Heart right ventricle (tissue), 16 donors: ENCODE results near the gene CAPN9. TPM values are rescaled to one million over a fixed set of nuclear protein-coding genes. Genes with fewer than 3 reads are reported as not detected.
A peak's percentile ranks its signal among the peaks of the same experiment; 100 is the strongest.

Source experiments
- ATAC-seq, 8 donors: fragments of 200-7000 bp; cut with Tn5 transposase; one replicate each; pipeline ENCODE4 v1.9.1; 2020; ENCODE audit warnings: mild to moderate bottlenecking in 8 of 8, moderate library complexity in 8 of 8, moderate number of reproducible peaks in 1 of 8
- DNase-seq, 2 donors: peaks; one replicate each; pipeline ENCODE4 v3.0.0-alpha.2; 2020
- H3K27ac ChIP-seq, 10 donors: fragments of 200-600 bp; sonication (generic) in 2 of 10; one replicate each; pipeline versions ENCODE4 v1.5.0 to v1.8.0; 2020 to 2022; ENCODE audit warnings: mild to moderate bottlenecking in 3 of 10
- H3K27me3 ChIP-seq, 7 donors: fragments of 200-600 bp; one replicate each; pipeline ENCODE4 v1.8.0; 2021 to 2022; ENCODE audit warnings: mild to moderate bottlenecking in 2 of 7
- H3K36me3 ChIP-seq, 9 donors: fragments of 200-600 bp; sonication (generic) in 1 of 9; one replicate each; pipeline versions ENCODE4 v1.5.0 to v1.8.0; 2020 to 2022; ENCODE audit warnings: mild to moderate bottlenecking in 2 of 9
- H3K4me1 ChIP-seq, 9 donors: fragments of 200-600 bp; sonication (generic) in 1 of 9; one replicate each; pipeline versions ENCODE4 v1.5.0 to v1.8.0; 2020 to 2022; ENCODE audit warnings: mild to moderate bottlenecking in 4 of 9
- H3K4me3 ChIP-seq, 10 donors: fragments of 200-600 bp; sonication (generic) in 2 of 10; one replicate each; pipeline versions ENCODE4 v1.5.0 to v1.8.0; 2020 to 2022; ENCODE audit warnings: mild to moderate bottlenecking in 7 of 10, moderate library complexity in 2 of 10
- H3K9me3 ChIP-seq, 11 donors: fragments of 200-600 bp in 10 of 11; sonication (generic) in 2 of 11; one replicate each; pipeline versions ENCODE4 v1.5.0 to v1.8.0; 2013 to 2022; ENCODE audit warnings: mild to moderate bottlenecking in 2 of 11, control low read depth in 1 of 11, moderate library complexity in 1 of 11
- WGBS, 2 donors: extraction: QIAGEN DNeasy Blood & Tissue Kit; methylation state at CpG; one replicate each; pipeline ENCODE4 v1.1.7; 2013; ENCODE audit warnings: inconsistent platforms in 1 of 2; 5-methylcytosine and 5-hydroxymethylcytosine counted together
- intact Hi-C, 10 donors: fragments of 100-400 bp; cut with DNase I; formaldehyde crosslinking; loops; one replicate each; pipeline versions ENCODE4 v1.11.1 to v1.14.2; 2022
- polyA plus RNA-seq, 2 donors: library from polyadenylated mRNA; stranded (reverse); fragments of 200-250 nt; gene quantifications; one replicate each; pipeline ENCODE4 v1.2.3, GENCODE V29; 2013
- total RNA-seq, 10 donors: library from RNA; stranded (reverse); fragmentation: NEBNext Ultra II Directional in 3 of 10; extraction: Animal tissue kit (Norgen Biotek cat#: 25700) in 3 of 10; gene quantifications; one replicate each; pipeline versions ENCODE4 v1.2.1 to v1.2.4, GENCODE V29; 2021 to 2023
- TF ChIP-seq, protein P1 (sequence below), 9 donors: fragments of 200-600 bp; sonication (generic) in 2 of 9; IDR thresholded peaks; one replicate each; pipeline versions ENCODE4 v1.5.0 to v1.8.0; 2021 to 2022; ENCODE audit warnings: antibody characterized with exemption in 9 of 9, mild to moderate bottlenecking in 5 of 9, moderate library complexity in 1 of 9
- donor health status: Arrhythmogenic right ventricular cardiomyopathy.
- donor health status: ischemic (EF 13 %, LVEDD 7.1; RV severe dilation, severe dysfunction).
- donor health status: healthy with polysubstance abuse.
- donor health status: DM: no; HTN: yes; CAD: no.
- donor health status: DM: no; HTN: no; CAD: no.
- donor health status: ischemic (EF 25% LVEDD 6.9; RV normal size, moderate dysfunction).
- donor health status: ischemic (EF 25% LVEDD 5.7; RV mildly dilated, moderate dysfunction).
- donor health status: healthy.
- donor health status: DM: yes; HTN: yes; CAD: no.
- donor health status: Ischemic cardiomyopathy.
- donor health status: ischemic (EF 35%, LVEDD 5.7; RV mildly dilated, moderate dysfunction).
- donor health status: nonischemic (EF 11% LVEDD 7.7; RV severe dilation, severe dysfunction).
- donor health status: DM: yes; HTN: yes; CAD: no.
- donor health status: PGD.
- donor health status: ischemic (EF 29% LVEDD 5.4; RV normal size, mild dysfunction).
- donor health status: nonischemic (EF 23%, LVEDD 6.1; RV moderate dilation, normal function).

The CAPN9 gene
- total and polyA plus RNA-seq, 12 donors = 0.22 to 0.25 (median 0.24) TPM; not detected in 9

DNA sequence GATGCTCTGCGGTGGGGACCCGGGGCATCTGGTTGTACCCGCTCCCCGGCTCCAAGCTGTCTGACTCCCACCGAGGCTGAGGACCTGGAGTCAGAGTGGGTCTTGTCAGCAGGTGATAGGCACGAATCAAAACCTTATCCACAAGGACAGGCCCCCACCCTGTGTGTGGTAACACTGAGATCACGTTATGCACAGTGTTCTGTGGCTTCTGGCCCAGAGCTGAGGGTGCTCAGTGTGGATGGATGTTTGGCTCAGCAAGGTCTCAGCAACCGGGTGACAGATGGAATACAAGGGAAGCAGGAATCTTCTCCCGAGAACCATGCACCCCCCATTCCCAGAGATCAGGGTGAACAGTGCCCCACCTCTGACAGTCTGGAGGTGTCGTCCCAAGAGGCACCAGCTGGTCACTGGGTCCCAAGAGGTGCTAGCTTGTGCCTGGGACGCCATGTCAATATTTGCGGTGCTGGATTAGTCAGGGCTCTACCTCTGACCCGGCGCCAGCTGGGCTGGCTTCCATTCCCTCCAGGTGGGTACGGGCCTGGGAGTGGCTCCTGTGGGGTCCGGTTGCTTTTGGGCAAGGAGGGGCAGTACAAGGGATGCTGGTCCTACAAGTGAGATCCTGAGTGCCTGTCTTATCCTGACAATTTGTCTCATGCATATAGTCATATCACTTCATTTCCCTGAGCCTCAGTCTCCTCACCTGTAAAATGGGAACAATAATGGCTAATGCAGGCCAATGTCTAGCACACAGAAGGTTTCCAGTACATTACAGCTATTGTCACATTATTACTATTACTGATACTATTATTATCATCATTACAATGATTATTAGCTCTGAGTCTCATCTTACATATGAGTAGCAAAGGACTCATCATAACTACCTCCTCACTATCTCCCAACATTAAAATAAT, 957 bp downstream of the CAPN9 start:
- Histone ChIP-seq H3K27me3 (no peaks in the 10 kb centered on the region), H3K9me3 (no peaks in the 10 kb centered on the region), H3K36me3 (no peaks in the 10 kb centered on the region), H3K4me3 (no peak overlapping the region), H3K4me1 (peaks cover 0 to 7% (median under 1%) of the 10 kb centered on the region in 9 donors), H3K27ac (no peak overlapping the region)
- TF ChIP-seq, protein P1, sequence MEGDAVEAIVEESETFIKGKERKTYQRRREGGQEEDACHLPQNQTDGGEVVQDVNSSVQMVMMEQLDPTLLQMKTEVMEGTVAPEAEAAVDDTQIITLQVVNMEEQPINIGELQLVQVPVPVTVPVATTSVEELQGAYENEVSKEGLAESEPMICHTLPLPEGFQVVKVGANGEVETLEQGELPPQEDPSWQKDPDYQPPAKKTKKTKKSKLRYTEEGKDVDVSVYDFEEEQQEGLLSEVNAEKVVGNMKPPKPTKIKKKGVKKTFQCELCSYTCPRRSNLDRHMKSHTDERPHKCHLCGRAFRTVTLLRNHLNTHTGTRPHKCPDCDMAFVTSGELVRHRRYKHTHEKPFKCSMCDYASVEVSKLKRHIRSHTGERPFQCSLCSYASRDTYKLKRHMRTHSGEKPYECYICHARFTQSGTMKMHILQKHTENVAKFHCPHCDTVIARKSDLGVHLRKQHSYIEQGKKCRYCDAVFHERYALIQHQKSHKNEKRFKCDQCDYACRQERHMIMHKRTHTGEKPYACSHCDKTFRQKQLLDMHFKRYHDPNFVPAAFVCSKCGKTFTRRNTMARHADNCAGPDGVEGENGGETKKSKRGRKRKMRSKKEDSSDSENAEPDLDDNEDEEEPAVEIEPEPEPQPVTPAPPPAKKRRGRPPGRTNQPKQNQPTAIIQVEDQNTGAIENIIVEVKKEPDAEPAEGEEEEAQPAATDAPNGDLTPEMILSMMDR (IDR thresholded peaks at IDR 0.05) = no peak
- 70 to 74% methylated on average over 16 of the region's 16 CpGs for WGBS, 2 donors
- intact Hi-C loops = no loop called here
- DNase-seq = no peak
- peak in 3 of 8 donors; percentile 37 to 54 (median 40) for ATAC-seq

DNA sequence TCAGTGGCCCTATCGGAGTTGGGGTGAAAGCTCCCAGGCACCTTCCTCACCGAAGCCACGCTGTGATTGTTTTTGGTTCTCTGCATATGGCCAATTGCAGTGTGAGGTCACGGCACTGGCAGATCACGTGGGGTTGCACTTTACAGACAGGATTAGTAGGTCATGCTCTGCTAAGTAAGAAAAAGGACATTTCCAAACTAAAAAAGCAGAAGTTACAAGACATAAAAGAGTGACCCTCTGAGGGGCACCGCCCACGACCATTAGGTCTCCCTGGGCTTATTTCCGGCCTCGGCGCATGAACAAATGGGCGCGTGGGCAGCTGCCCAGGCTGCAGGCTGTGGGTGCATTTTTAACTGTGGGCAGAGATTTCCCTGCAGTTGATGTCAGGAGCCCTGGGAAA, 2.0 kb downstream of the CAPN9 start:
- DNase-seq = no peak
- H3K27ac ChIP-seq = no peak overlapping the region
- TF ChIP-seq, protein P1 (IDR thresholded peaks at IDR 0.05) = no peak
- ATAC-seq = no peak
- intact Hi-C loops = no loop called here
- H3K4me3 ChIP-seq = no peak overlapping the region
- WGBS, 2 donors = 83 to 88% methylated on average over 12 of the region's 12 CpGs
- no peaks in the 10 kb centered on the region for H3K27me3 ChIP-seq
- H3K9me3 ChIP-seq = no peaks in the 10 kb centered on the region
- H3K36me3 ChIP-seq = no peaks in the 10 kb centered on the region
- H3K4me1 ChIP-seq = peaks cover 0 to 17% (median 9%) of the 10 kb centered on the region in 9 donors

DNA sequence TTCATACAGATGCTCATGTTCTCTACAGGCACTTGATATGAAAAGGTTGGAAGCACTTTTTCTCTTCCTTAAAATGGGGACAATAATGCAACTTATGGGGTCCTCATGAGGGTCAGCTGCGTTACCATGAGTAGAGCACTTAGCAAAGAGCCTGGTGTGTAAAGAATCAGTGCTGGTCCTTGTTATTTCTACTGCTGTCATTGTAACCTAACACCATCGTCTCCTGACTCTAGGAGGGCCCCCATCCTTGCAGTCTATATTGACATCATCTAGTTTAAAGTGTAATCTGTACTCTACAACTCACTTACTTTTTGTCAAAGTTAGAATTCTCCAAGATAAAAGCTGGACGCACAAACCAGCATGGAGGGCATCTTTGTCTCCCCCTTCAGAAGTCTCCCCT, 2.4 kb downstream of the CAPN9 start:
- intact Hi-C loops = loop anchor here in 1 of 10 donors (5.0 kb wide), 1 partner anchor 37 kb away; the partner anchor contains the start of gene AGT
- Histone ChIP-seq H3K4me3 (no peak overlapping the region), H3K4me1 (peaks cover 0 to 21% (median 14%) of the 10 kb centered on the region in 9 donors), H3K9me3 (no peaks in the 10 kb centered on the region), H3K27ac (no peak overlapping the region), H3K36me3 (no peaks in the 10 kb centered on the region), H3K27me3 (no peaks in the 10 kb centered on the region)
- WGBS, 2 donors = 78 to 82% methylated on average over 3 of the region's 3 CpGs
- DNase-seq (no peak), ATAC-seq (no peak)
- TF ChIP-seq, protein P1 (IDR thresholded peaks at IDR 0.05) = no peak

DNA sequence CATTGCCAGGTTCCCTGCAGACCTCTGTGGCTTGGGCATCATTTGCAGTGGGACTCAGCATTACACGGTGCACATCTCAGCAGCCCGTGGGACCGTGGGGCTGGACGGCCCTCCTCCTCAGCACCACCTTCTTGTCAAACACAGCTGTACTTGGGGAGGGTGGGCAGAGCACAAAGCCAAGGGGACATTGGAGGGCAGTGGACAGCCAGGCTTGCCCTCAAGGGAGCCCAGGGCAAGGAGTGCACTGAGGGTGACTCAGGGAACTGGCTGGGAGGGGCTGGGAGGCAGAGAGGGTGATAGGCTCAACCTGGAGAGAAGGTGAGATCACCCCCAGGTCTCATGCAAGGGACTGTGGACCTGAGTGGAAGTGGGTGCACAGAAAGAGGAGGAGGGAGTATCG, 3.4 kb downstream of the CAPN9 start:
- ATAC-seq (no peak), DNase-seq (no peak)
- TF ChIP-seq, protein P1 (IDR thresholded peaks at IDR 0.05) = no peak
- intact Hi-C loops = loop anchor here in 1 of 10 donors (5.0 kb wide), 1 partner anchor 38 kb away; the partner anchor contains the start of gene AGT
- no peaks in the 10 kb centered on the region for H3K9me3 ChIP-seq
- peaks cover 0 to 28% (median 16%) of the 10 kb centered on the region in 9 donors for H3K4me1 ChIP-seq
- WGBS, 2 donors = 81 to 85% methylated on average over 5 of the region's 5 CpGs
- H3K4me3 ChIP-seq = no peak overlapping the region
- no peak overlapping the region for H3K27ac ChIP-seq
- H3K27me3 ChIP-seq = no peaks in the 10 kb centered on the region
- no peaks in the 10 kb centered on the region for H3K36me3 ChIP-seq
